ENCODE results near the gene CAMTA2.

The CAMTA2 gene

GRCh38 chr17:4968486-4969046, 18.9 kb downstream of the CAMTA2 start:
- DNase-seq, result no peak

- DNase-seq, result peak; percentile 96
Observed at GRCh38 chr17:4967539-4968485, 19.7 kb downstream of the CAMTA2 start, which contains the start of gene SPAG7. Gene SPAG7 (minus strand): TSS chr17:4967817. CDS start chr17:4967804, 13 bp downstream.

- peak; percentile 100 for DNase-seq
Observed at GRCh38 chr17:4966844-4967538, 20.5 kb downstream of the CAMTA2 start.

- DNase-seq, result no peak
Observed at GRCh38 chr17:4965311-4965986, 22.0 kb downstream of the CAMTA2 start.

- DNase-seq, result no peak
Observed at GRCh38 chr17:4960279-4960922, 27.1 kb downstream of the CAMTA2 start.

- no peak for DNase-seq
Observed at GRCh38 chr17:4959261-4959965, 28.1 kb downstream of the CAMTA2 start.

GRCh38 chr17:4958102-4958501, 29.4 kb downstream of the CAMTA2 start:
- no peak for DNase-seq

GRCh38 chr17:4956493-4957061, 30.9 kb downstream of the CAMTA2 start:
- peak; percentile 69 for DNase-seq

- DNase-seq, result no peak
Observed at GRCh38 chr17:4955091-4955490, 32.4 kb downstream of the CAMTA2 start.

- no peak for DNase-seq
Observed at GRCh38 chr17:4953451-4953961, 34.0 kb downstream of the CAMTA2 start.

GRCh38 chr17:4951486-4951885, 36.0 kb downstream of the CAMTA2 start:
- DNase-seq, result no peak

- peak; percentile 56 for DNase-seq
Observed at GRCh38 chr17:4950746-4951204, 36.7 kb downstream of the CAMTA2 start, which contains the start of gene ENO3. Gene ENO3 (plus strand): TSS chr17:4951119. CDS start chr17:4951830, 711 bp downstream.

GRCh38 chr17:4950075-4950745, 37.3 kb downstream of the CAMTA2 start:
- DNase-seq, result peak; percentile 86

- DNase-seq, result peak; percentile 73
Observed at GRCh38 chr17:4949321-4950074, 38.0 kb downstream of the CAMTA2 start.

GRCh38 chr17:4948931-4949320, 38.5 kb downstream of the CAMTA2 start:
- DNase-seq, result peak; percentile 84

GRCh38 chr17:4948166-4948930, 39.1 kb downstream of the CAMTA2 start, which contains the start of gene PFN1:
Gene PFN1 (minus strand): TSS chr17:4948530. CDS start chr17:4948394, 136 bp downstream.
- DNase-seq, result peak; percentile 91

GRCh38 chr17:4947411-4948165, 39.9 kb downstream of the CAMTA2 start:
- DNase-seq, result peak; percentile 61

- DNase-seq, result no peak
Observed at GRCh38 chr17:4947010-4947410, 40.5 kb downstream of the CAMTA2 start.
